Measurements from ENCODE around the gene KRT4.

The KRT4 gene

DNA sequence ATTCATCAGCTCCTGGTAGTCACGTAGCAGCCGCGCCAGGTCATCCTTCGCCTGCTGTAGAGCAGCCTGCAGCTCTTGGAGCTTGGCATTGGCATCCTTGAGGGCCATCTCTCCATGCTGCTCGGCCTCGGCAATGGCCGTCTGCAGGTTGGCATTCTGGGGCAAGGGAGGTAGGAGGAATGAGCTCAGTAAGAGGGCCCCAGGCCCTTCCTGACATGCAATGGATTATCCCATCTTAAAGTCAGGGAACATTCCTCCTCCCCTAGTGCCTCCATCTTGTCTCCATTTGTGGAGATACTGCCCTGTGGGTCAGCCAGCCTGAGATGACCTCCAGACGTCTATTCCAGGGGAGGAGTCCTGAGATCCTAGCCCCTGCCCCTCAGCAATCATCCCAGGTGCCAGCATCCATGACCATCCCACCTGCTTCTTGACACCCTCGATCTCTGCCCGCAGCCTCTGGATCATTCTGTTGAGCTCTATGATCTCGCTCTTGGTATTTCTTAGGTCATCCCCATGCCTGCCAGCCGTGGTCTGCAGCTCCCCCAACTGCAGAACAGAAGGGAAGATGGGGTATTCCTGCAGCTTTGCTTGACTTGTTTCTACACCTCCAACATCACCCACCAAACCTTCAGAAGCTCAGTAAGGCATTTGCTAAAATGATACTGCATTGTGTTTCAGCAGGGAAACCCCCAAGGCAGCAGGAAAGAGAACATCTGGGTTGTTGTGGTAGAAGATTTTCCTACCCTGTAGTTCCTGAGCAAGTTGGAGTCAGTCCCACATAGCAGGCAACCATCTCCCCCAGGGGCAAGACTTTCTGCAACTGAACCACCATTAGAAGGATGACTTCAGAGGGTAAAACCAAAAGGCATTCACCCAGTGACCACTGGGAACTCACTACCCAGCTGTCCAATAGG lies 22.4 kb downstream of the KRT4 start:
- no peak overlapping the region for H2BK5ac ChIP-seq (ENCODE audit: low read length)
- no peak overlapping the region for H3K4me2 ChIP-seq (ENCODE audit: low read length)
- no peak overlapping the region for H3K9ac ChIP-seq (ENCODE audit: low read length)
- H3K4ac ChIP-seq (ENCODE audit: low read depth, low read length): no peak overlapping the region
- no peak for DNase-seq
- H3K4me3 ChIP-seq (ENCODE audit: low read length): no peak overlapping the region
- H3K27ac ChIP-seq (ENCODE audit: low read depth, low read length): no peak overlapping the region
- no peak overlapping the region for H4K8ac ChIP-seq (ENCODE audit: low read depth, low read length)
- no peak overlapping the region for H3K23ac ChIP-seq (ENCODE audit: low read length)
- H2BK120ac ChIP-seq (ENCODE audit: low read depth, low read length): no peak overlapping the region
- no peak overlapping the region for H2AK5ac ChIP-seq (ENCODE audit: low read length)
- H3K27me3 ChIP-seq (ENCODE audit: insufficient read depth, low read length, poor library complexity): no peaks in the 10 kb centered on the region
- H3K36me3 ChIP-seq (ENCODE audit: control insufficient read depth, insufficient read depth, low read length): no peaks in the 10 kb centered on the region
- no peak overlapping the region for H4K5ac ChIP-seq (ENCODE audit: low read length)
- no CpG with 5 or more reads among the region's 12 CpGs for WGBS (ENCODE audit: extremely low coverage, insufficient coverage, low lambda C conversion rate)
- H3K4me1 ChIP-seq (ENCODE audit: control insufficient read depth, low read depth, low read length): no peaks in the 10 kb centered on the region
- H3K56ac ChIP-seq (ENCODE audit: low read length): no peak overlapping the region
- H2BK15ac ChIP-seq (replicated peaks; ENCODE audit: low read depth): no peak overlapping the region
- no peaks in the 10 kb centered on the region for H3K79me1 ChIP-seq (ENCODE audit: low read length)
- no peak overlapping the region for H3K18ac ChIP-seq (ENCODE audit: low read length)
- no peaks in the 10 kb centered on the region for H3K79me2 ChIP-seq (ENCODE audit: control insufficient read depth, insufficient read depth, low read length)

DNA sequence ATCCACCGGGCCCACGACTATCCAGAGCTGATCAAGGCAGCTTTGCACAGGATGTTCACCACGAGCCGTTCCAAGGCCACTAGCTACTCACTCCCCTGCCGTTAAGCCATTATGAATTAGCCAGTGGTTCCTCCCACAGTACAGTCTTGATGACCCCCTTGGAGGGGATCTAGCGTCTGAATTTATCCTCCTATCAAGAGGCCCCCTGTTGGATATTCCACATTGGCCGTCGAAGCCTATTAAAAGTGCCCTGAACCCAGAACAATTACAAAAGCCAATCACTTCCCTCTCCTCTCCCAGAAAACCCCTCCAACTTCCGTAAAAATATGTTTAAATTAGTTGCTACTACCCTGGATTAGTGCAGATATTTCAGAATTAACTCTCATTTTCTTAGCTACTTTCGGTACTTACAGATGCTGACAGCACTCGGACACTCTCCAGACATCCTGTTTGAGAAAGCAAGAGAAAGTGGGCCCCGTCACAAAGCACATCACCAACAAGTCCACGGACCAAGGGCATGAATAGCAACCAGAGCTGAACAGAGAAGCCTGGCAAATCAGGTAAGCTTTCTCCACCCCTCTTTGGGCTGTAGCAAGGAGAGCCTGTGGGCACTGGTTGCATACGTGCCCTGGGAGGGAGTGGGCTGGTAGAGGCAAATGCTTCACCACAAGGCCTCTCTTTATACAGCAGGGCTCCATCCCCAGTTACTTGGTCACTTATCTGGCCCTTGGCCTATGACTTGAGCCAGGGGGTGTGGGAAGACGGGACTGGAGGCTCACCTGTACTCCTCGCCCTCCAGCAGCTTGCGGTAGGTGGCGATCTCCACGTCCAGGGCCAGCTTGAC lies 23.3 kb downstream of the KRT4 start:
- no peak overlapping the region for H2AK5ac ChIP-seq (ENCODE audit: low read length)
- H3K36me3 ChIP-seq (ENCODE audit: control insufficient read depth, insufficient read depth, low read length): no peaks in the 10 kb centered on the region
- no peak overlapping the region for H3K18ac ChIP-seq (ENCODE audit: low read length)
- H3K9ac ChIP-seq (ENCODE audit: low read length): no peak overlapping the region
- WGBS (ENCODE audit: extremely low coverage, insufficient coverage, low lambda C conversion rate): no CpG with 5 or more reads among the region's 19 CpGs
- no peak overlapping the region for H3K27ac ChIP-seq (ENCODE audit: low read depth, low read length)
- H4K5ac ChIP-seq (ENCODE audit: low read length): no peak overlapping the region
- H3K4me1 ChIP-seq (ENCODE audit: control insufficient read depth, low read depth, low read length): no peaks in the 10 kb centered on the region
- H3K4ac ChIP-seq (ENCODE audit: low read depth, low read length): no peak overlapping the region
- H3K79me1 ChIP-seq (ENCODE audit: low read length): no peaks in the 10 kb centered on the region
- no peak overlapping the region for H3K23ac ChIP-seq (ENCODE audit: low read length)
- H3K27me3 ChIP-seq (ENCODE audit: insufficient read depth, low read length, poor library complexity): no peaks in the 10 kb centered on the region
- H3K4me3 ChIP-seq (ENCODE audit: low read length): no peak overlapping the region
- no peak overlapping the region for H2BK15ac ChIP-seq (replicated peaks; ENCODE audit: low read depth)
- H2BK5ac ChIP-seq (ENCODE audit: low read length): no peak overlapping the region
- H2BK120ac ChIP-seq (ENCODE audit: low read depth, low read length): no peak overlapping the region
- no peaks in the 10 kb centered on the region for H3K79me2 ChIP-seq (ENCODE audit: control insufficient read depth, insufficient read depth, low read length)
- no peak overlapping the region for H3K56ac ChIP-seq (ENCODE audit: low read length)
- H3K4me2 ChIP-seq (ENCODE audit: low read length): no peak overlapping the region
- DNase-seq: no peak
- H4K8ac ChIP-seq (ENCODE audit: low read depth, low read length): no peak overlapping the region

DNA sequence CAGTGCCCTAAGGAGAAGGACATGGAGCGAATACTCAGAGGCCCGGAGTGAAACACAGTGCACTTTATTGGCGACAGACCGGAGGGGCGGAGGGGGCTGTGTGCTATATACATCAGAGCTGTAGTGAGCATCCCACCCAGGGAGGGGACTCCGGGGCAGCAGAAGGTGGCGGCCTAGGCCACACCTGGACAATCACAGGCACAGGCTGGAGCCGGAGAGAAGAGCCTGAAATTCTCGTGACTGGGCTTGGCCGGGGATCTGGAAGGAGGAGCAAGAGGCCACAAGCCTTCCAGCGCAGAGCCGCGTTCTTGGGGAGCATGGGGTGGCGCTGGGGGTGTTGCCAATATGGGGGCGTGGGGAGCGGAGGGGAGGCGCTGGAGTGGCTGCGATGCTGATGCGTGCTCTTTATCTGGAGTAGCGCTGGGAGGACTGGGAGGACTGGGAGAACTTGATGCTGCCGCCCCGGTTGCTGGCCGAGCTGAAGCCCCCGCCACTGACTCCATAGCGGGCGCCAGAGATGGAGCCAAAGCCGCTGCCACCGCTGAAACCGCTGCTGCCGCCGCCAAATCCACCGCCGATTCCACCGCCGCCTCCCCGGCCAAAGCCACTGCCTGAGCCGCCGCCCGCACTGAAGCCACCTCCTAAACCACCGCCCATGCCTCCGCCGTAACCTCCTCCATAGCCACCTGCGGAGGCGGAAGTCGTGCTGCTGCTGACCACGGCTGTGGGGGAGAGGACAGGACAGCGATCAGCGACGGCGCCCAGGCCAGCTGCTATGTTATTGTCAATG lies 24.1 kb downstream of the KRT4 start:
- Histone ChIP-seq H3K79me2 (ENCODE audit: control insufficient read depth, insufficient read depth, low read length) (no peaks in the 10 kb centered on the region), H3K27ac (ENCODE audit: low read depth, low read length) (no peak overlapping the region), H3K18ac (ENCODE audit: low read length) (no peak overlapping the region), H4K5ac (ENCODE audit: low read length) (no peak overlapping the region), H4K8ac (ENCODE audit: low read depth, low read length) (no peak overlapping the region), H3K36me3 (ENCODE audit: control insufficient read depth, insufficient read depth, low read length) (no peaks in the 10 kb centered on the region), H3K56ac (ENCODE audit: low read length) (no peak overlapping the region), H3K4me2 (ENCODE audit: low read length) (no peak overlapping the region), H3K4me1 (ENCODE audit: control insufficient read depth, low read depth, low read length) (no peaks in the 10 kb centered on the region), H3K9ac (ENCODE audit: low read length) (no peak overlapping the region), H2BK120ac (ENCODE audit: low read depth, low read length) (no peak overlapping the region), H3K79me1 (ENCODE audit: low read length) (no peaks in the 10 kb centered on the region), H3K27me3 (ENCODE audit: insufficient read depth, low read length, poor library complexity) (no peaks in the 10 kb centered on the region), H3K4ac (ENCODE audit: low read depth, low read length) (no peak overlapping the region), H2BK5ac (ENCODE audit: low read length) (no peak overlapping the region), H2AK5ac (ENCODE audit: low read length) (no peak overlapping the region), H3K23ac (ENCODE audit: low read length) (no peak overlapping the region), H3K4me3 (ENCODE audit: low read length) (no peak overlapping the region), H2BK15ac (replicated peaks; ENCODE audit: low read depth) (no peak overlapping the region)
- DNase-seq: no peak
- no CpG with 5 or more reads among the region's 50 CpGs for WGBS (ENCODE audit: extremely low coverage, insufficient coverage, low lambda C conversion rate)

DNA sequence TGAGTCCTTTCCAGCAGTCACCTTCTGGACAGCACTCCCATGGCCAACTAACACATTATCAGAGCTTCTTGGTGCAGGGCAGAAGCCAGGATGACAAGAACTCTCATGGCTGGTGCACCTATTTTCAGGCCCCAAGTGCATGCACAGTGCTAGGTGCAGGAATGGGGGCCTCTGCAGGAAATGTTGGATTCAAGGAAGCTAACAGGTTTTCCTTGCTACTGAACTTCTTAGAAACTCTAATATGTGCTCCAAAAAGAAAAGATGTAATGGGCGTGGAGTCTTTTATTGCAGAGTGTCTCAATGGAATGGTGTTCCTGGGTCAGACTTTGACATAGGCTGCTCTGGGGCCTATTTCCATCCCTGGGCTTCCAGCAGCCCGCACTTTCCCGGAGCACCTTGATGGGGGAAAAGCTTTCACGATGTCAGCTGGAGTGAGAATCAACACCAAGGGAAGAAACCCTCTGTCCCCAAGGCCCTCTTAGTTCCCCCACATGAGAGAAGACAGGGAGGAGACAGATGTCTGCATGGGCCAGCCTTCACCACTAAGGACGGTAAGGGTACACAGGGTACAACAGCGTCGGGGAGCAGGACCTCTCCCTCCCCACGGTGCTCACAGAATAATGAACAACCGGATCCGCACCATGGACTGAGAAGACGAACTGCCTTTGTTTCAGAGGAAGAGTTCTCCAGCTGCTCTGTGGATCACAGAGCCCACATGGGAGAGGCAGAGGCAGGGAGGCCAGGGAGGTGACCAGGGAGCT lies 24.9 kb downstream of the KRT4 start:
- Histone ChIP-seq H3K56ac (ENCODE audit: low read length) (no peak overlapping the region), H3K36me3 (ENCODE audit: control insufficient read depth, insufficient read depth, low read length) (no peaks in the 10 kb centered on the region), H2BK15ac (replicated peaks; ENCODE audit: low read depth) (no peak overlapping the region), H3K23ac (ENCODE audit: low read length) (no peak overlapping the region), H2BK5ac (ENCODE audit: low read length) (no peak overlapping the region), H3K9ac (ENCODE audit: low read length) (no peak overlapping the region), H4K8ac (ENCODE audit: low read depth, low read length) (no peak overlapping the region), H3K79me1 (ENCODE audit: low read length) (no peaks in the 10 kb centered on the region), H3K27ac (ENCODE audit: low read depth, low read length) (no peak overlapping the region), H3K4me1 (ENCODE audit: control insufficient read depth, low read depth, low read length) (no peaks in the 10 kb centered on the region), H3K79me2 (ENCODE audit: control insufficient read depth, insufficient read depth, low read length) (no peaks in the 10 kb centered on the region), H3K27me3 (ENCODE audit: insufficient read depth, low read length, poor library complexity) (no peaks in the 10 kb centered on the region), H3K4ac (ENCODE audit: low read depth, low read length) (no peak overlapping the region), H2AK5ac (ENCODE audit: low read length) (no peak overlapping the region), H3K18ac (ENCODE audit: low read length) (no peak overlapping the region), H3K4me3 (ENCODE audit: low read length) (no peak overlapping the region), H4K5ac (ENCODE audit: low read length) (no peak overlapping the region), H3K4me2 (ENCODE audit: low read length) (no peak overlapping the region), H2BK120ac (ENCODE audit: low read depth, low read length) (no peak overlapping the region)
- WGBS (ENCODE audit: extremely low coverage, insufficient coverage, low lambda C conversion rate): no CpG with 5 or more reads among the region's 11 CpGs
- no peak for DNase-seq

DNA sequence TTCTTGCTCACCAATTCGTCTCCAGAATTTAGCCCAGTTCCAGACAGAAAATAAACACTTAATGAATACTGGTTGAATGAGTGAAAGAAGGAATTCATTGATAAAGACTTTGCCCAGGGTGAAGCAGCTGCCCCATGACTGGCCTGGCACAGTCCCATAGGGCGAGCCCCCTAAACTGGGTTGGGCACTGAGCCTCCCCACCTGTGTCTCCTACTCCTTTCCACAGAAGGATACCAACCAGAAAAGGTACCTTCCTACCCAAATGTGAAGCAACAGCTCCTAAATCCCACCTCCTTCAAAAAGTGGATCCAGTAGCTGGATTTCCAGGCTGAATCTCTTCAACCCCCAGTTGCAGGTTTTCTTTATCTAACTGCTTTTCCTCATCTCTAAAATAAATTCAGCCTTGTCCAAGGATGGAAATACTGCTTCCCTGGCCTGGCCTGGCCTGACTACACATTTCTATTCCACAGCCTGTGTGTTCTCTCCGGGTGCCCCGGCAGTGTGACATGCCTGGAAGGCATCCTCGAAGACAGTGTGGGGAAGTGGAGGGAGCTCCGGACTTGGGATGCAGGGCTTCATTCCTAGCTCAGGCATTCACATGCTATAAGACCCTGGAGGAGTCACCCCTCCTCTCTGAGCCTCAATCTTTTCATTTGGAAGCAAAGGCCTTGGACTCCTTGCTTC lies 25.6 kb downstream of the KRT4 start:
- H3K4me3 ChIP-seq (ENCODE audit: low read length): no peak overlapping the region
- H3K4ac ChIP-seq (ENCODE audit: low read depth, low read length): no peak overlapping the region
- H3K56ac ChIP-seq (ENCODE audit: low read length): no peak overlapping the region
- no peak overlapping the region for H2AK5ac ChIP-seq (ENCODE audit: low read length)
- no peak overlapping the region for H3K9ac ChIP-seq (ENCODE audit: low read length)
- no peak overlapping the region for H3K18ac ChIP-seq (ENCODE audit: low read length)
- H3K4me2 ChIP-seq (ENCODE audit: low read length): no peak overlapping the region
- H2BK15ac ChIP-seq (replicated peaks; ENCODE audit: low read depth): no peak overlapping the region
- no CpG with 5 or more reads among the region's 6 CpGs for WGBS (ENCODE audit: extremely low coverage, insufficient coverage, low lambda C conversion rate)
- H3K23ac ChIP-seq (ENCODE audit: low read length): no peak overlapping the region
- no peak overlapping the region for H4K5ac ChIP-seq (ENCODE audit: low read length)
- no peak for DNase-seq
- H3K27me3 ChIP-seq (ENCODE audit: insufficient read depth, low read length, poor library complexity): no peaks in the 10 kb centered on the region
- no peak overlapping the region for H3K27ac ChIP-seq (ENCODE audit: low read depth, low read length)
- no peaks in the 10 kb centered on the region for H3K36me3 ChIP-seq (ENCODE audit: control insufficient read depth, insufficient read depth, low read length)
- H3K79me1 ChIP-seq (ENCODE audit: low read length): no peaks in the 10 kb centered on the region
- no peak overlapping the region for H2BK120ac ChIP-seq (ENCODE audit: low read depth, low read length)
- no peak overlapping the region for H2BK5ac ChIP-seq (ENCODE audit: low read length)
- no peak overlapping the region for H4K8ac ChIP-seq (ENCODE audit: low read depth, low read length)
- H3K79me2 ChIP-seq (ENCODE audit: control insufficient read depth, insufficient read depth, low read length): no peaks in the 10 kb centered on the region
- no peaks in the 10 kb centered on the region for H3K4me1 ChIP-seq (ENCODE audit: control insufficient read depth, low read depth, low read length)
